NK-92 (cell line): ENCODE results near the gene NEUROG2.
"Not testable (repeated sequence)": the region's sequence is repeated elsewhere in the genome, so short reads cannot be mapped to it uniquely, and the experiment has no call there.

Experiments used
- DNase-seq: peaks from one replicate; lab custom pipeline; 2025; ENCODE audit not compliant: unreplicated experiment; lab: John Stamatoyannopoulos, UW

NEUROG2 gene

GRCh38 chr4:112492321-112492720 lies 23.7 kb downstream of the NEUROG2 start:
- DNase-seq: no peak

- DNase-seq: not testable (repeated sequence)
These were observed 25.2 kb downstream of the NEUROG2 start for GRCh38 chr4:112490808-112491207.

GRCh38 chr4:112485930-112486329 lies 30.1 kb downstream of the NEUROG2 start:
- no peak for DNase-seq

GRCh38 chr4:112473985-112474384 lies 42.0 kb downstream of the NEUROG2 start:
- DNase-seq: no peak

- DNase-seq: no peak
These were observed 43.7 kb downstream of the NEUROG2 start for GRCh38 chr4:112472318-112472717.
